Hepatocyte (in vitro differentiated cells): Measurements from ENCODE around the gene JADE1. TPM values are rescaled to one million over a fixed set of nuclear protein-coding genes. Genes with fewer than 3 reads are reported as not detected.

Experiments used
- DNase-seq: peaks from one replicate; pipeline ENCODE4 v3.0.0-alpha.2; 2016; ENCODE audit warnings: low spot score
- H2AFZ ChIP-seq: fragments of 200-600 bp; sonication (generic); 2 replicates; pipeline ENCODE4 v1.6.0; 2016; ENCODE audit warnings: antibody characterized with exemption, mild to moderate bottlenecking
- H3K27ac ChIP-seq: fragments of 200-600 bp; sonication (generic); 2 replicates; pipeline ENCODE4 v1.5.1; 2016; ENCODE audit warnings: mild to moderate bottlenecking
- H3K27me3 ChIP-seq: fragments of 200-600 bp; sonication (generic); 2 replicates; pipeline ENCODE4 v1.6.1; 2016
- H3K36me3 ChIP-seq: fragments of 200-600 bp; sonication (generic); replicated peaks from 2 replicates; pipeline ENCODE4 v1.5.1; 2016; ENCODE audit warnings: low read depth; ENCODE audit not compliant: insufficient read depth
- H3K4me1 ChIP-seq: fragments of 200-600 bp; sonication (generic); 2 replicates; pipeline ENCODE4 v1.5.1; 2016; ENCODE audit warnings: mild to moderate bottlenecking, moderate library complexity; ENCODE audit not compliant: insufficient read depth
- H3K4me2 ChIP-seq: fragments of 200-600 bp; sonication (generic); 2 replicates; pipeline ENCODE4 v1.6.0; 2016
- H3K4me3 ChIP-seq: fragments of 200-600 bp; sonication (generic); 2 replicates; pipeline ENCODE4 v1.5.1; 2016; ENCODE audit warnings: mild to moderate bottlenecking
- H3K79me2 ChIP-seq: fragments of 200-600 bp; sonication (generic); 2 replicates; pipeline ENCODE4 v1.6.0; 2017; ENCODE audit warnings: mild to moderate bottlenecking
- H3K9me2 ChIP-seq: fragments of 200-600 bp; sonication (generic); replicated peaks from 2 replicates; pipeline ENCODE4 v1.6.0; 2017; ENCODE audit warnings: mild to moderate bottlenecking; ENCODE audit not compliant: insufficient read depth
- H3K9me3 ChIP-seq: fragments of 200-600 bp; sonication (generic); 2 replicates; pipeline ENCODE4 v1.5.1; 2016; ENCODE audit warnings: low read depth, mild to moderate bottlenecking
- H4K20me1 ChIP-seq: fragments of 200-600 bp; sonication (generic); 2 replicates; pipeline ENCODE4 v1.6.0; 2016; ENCODE audit warnings: mild to moderate bottlenecking; ENCODE audit not compliant: insufficient read depth, poor library complexity, severe bottlenecking
- CTCF ChIP-seq: fragments of 200-600 bp; sonication (generic); IDR thresholded peaks from 2 replicates; pipeline ENCODE4 v1.5.1; 2016; ENCODE audit warnings: antibody characterized with exemption, mild to moderate bottlenecking; ENCODE audit not compliant: poor library complexity
- EZH2 ChIP-seq: fragments of 200-600 bp; sonication (generic); IDR thresholded peaks from 2 replicates; pipeline ENCODE4 v1.6.1; 2016; ENCODE audit warnings: antibody characterized with exemption, mild to moderate bottlenecking, borderline replicate concordance
- EZH2phosphoT487 ChIP-seq: fragments of 200-600 bp; sonication (generic); IDR thresholded peaks from one replicate; pipeline ENCODE4 v1.6.1; 2018; ENCODE audit warnings: antibody characterized with exemption, mild to moderate bottlenecking, low read depth, moderate library complexity; ENCODE audit not compliant: unreplicated experiment, severe bottlenecking
- WGBS: methylation state at CpG from one replicate; pipeline ENCODE4 v1.1.6; 2016; ENCODE audit warnings: low lambda C conversion rate; ENCODE audit errors: missing lambda C conversion rate; 5-methylcytosine and 5-hydroxymethylcytosine counted together
- polyA plus RNA-seq: library from polyadenylated mRNA; unstranded; fragments of >200 nt; fragmentation: Nextera tagmentation; extraction: Ambion mirVana; gene quantifications from 2 replicates; pipeline ENCODE4 v1.2.1, GENCODE V29; 2016
- total RNA-seq: library from RNA; depleted of rRNA; stranded (reverse); fragments of >200 nt; gene quantifications from 2 replicates; pipeline ENCODE4 v1.2.3, GENCODE V29; 2014

Gene JADE1
- total and polyA plus RNA-seq, 2 experiments from 2014 or later = 21.0 to 27.7 TPM

- Histone ChIP-seq H3K27me3 (no peaks in the 10 kb centered on the region), H3K27ac (no peak overlapping the region), H3K79me2 (no peaks in the 10 kb centered on the region), H3K9me3 (no peaks in the 10 kb centered on the region), H3K4me1 (no peaks in the 10 kb centered on the region), H4K20me1 (no peaks in the 10 kb centered on the region), H3K36me3 (no peaks in the 10 kb centered on the region), H2AFZ (no peak overlapping the region), H3K4me3 (no peak overlapping the region), H3K4me2 (no peak overlapping the region), H3K9me2 (no peaks in the 10 kb centered on the region)
- DNase-seq = no peak
- TF ChIP-seq EZH2phosphoT487 (no peak), EZH2 (no peak), CTCF (no peak)
- 91% methylated on average over 3 of the region's 3 CpGs for WGBS
These were observed 95.3 kb downstream of the JADE1 start for GRCh38 chr4:128904821-128905220.

DNA sequence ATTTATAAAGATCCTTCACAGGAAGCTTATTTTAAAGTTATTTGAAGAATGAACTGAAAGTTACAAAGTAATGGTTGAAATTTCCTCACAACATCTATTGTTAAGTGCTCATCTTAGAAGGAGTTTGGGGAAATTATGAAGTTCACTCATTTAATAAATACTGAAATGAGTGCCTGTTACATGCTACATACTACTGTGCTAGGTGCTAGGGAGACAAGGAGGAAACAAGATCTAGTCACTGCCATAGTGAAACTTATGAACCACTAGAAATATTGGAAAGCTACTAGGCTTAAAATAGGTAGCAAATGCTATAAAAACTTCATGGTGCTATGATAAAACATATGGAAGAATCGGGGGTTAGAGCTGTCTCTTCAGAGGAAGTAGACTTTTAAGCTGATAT, 97.1 kb downstream of the JADE1 start:
- no peaks in the 10 kb centered on the region for H3K9me2 ChIP-seq
- no peak overlapping the region for H2AFZ ChIP-seq
- no peak overlapping the region for H3K27ac ChIP-seq
- 83% methylated on average over 1 of the region's 1 CpG for WGBS
- H3K79me2 ChIP-seq = no peaks in the 10 kb centered on the region
- no peaks in the 10 kb centered on the region for H3K36me3 ChIP-seq
- TF ChIP-seq EZH2phosphoT487 = no peak
- no peak for TF ChIP-seq EZH2
- TF ChIP-seq CTCF = no peak
- H3K27me3 ChIP-seq = no peaks in the 10 kb centered on the region
- H3K4me1 ChIP-seq = no peaks in the 10 kb centered on the region
- no peak for DNase-seq
- H3K4me2 ChIP-seq = no peak overlapping the region
- no peaks in the 10 kb centered on the region for H3K9me3 ChIP-seq
- no peak overlapping the region for H3K4me3 ChIP-seq
- no peaks in the 10 kb centered on the region for H4K20me1 ChIP-seq

- Histone ChIP-seq H3K4me2 (no peak overlapping the region), H4K20me1 (no peaks in the 10 kb centered on the region), H2AFZ (no peak overlapping the region), H3K9me3 (no peaks in the 10 kb centered on the region), H3K27me3 (no peaks in the 10 kb centered on the region), H3K27ac (no peak overlapping the region), H3K4me1 (no peaks in the 10 kb centered on the region), H3K9me2 (no peaks in the 10 kb centered on the region), H3K4me3 (no peak overlapping the region), H3K36me3 (no peaks in the 10 kb centered on the region), H3K79me2 (no peaks in the 10 kb centered on the region)
- TF ChIP-seq EZH2 (no peak), EZH2phosphoT487 (no peak)
- WGBS = 100% methylated on average over 2 of the region's 2 CpGs
- no peak for DNase-seq
These were observed 98.5 kb downstream of the JADE1 start for GRCh38 chr4:128907981-128908380.

- Histone ChIP-seq H3K9me3 (no peaks in the 10 kb centered on the region), H2AFZ (no peak overlapping the region), H3K4me3 (no peak overlapping the region), H4K20me1 (no peaks in the 10 kb centered on the region), H3K4me1 (no peaks in the 10 kb centered on the region), H3K9me2 (no peaks in the 10 kb centered on the region), H3K79me2 (no peaks in the 10 kb centered on the region), H3K36me3 (no peaks in the 10 kb centered on the region), H3K27me3 (no peaks in the 10 kb centered on the region), H3K4me2 (no peak overlapping the region), H3K27ac (no peak overlapping the region)
- DNase-seq = no peak
- WGBS = 92% methylated on average over 5 of the region's 5 CpGs
- TF ChIP-seq EZH2phosphoT487 = no peak
- TF ChIP-seq CTCF = no peak
- TF ChIP-seq EZH2 = no peak
These were observed 99.2 kb downstream of the JADE1 start for GRCh38 chr4:128908735-128909134.
